ENCODE results near the gene CAGE1. TPM values are rescaled to one million over a fixed set of nuclear protein-coding genes. Genes with fewer than 3 reads are reported as not detected.
A peak's percentile ranks its signal among the peaks of the same experiment; 100 is the strongest.
"Not testable (repeated sequence)": the region's sequence is repeated elsewhere in the genome, so short reads cannot be mapped to it uniquely, and the experiment has no call there.

CAGE1 gene
- total and polyA plus RNA-seq, 5 donors from 2014 or later = 0.08 to 0.57 TPM; not detected in 3

DNA sequence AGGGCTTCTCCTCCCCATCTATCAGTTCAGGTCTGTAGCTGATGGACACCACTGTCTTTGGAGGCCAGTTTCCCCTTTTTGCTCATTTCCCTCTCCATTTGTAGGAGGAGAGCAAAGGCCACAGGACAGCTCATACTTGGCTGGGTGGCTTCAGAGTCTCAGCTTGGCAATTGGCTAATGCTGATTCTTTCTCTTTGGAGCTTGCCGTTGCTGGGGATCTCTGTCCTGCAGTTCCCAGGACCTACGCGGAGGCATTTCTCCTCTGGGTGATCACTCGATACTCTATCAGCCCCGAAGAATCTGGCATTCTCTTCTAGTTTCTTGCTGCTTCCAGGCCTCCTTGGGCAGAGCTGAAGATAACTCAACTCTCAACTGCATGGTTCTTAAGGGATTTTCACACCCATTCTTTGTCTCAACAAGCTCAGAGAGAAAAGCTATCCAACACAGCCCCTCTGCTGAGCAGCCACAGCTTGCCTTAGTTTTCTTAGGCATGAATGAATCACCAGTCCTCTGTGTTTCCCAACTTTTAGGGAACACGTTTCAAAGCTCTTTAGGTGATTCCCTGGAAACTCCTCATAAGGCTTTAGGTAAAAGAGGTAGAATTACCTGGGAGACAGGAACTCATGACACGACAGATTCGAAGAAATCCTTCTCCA is 57.3 kb downstream of the CAGE1 start:
- Histone ChIP-seq H3K36me3 (ENCODE audit: control insufficient read depth, insufficient read depth, low read length) (no peaks in the 10 kb centered on the region), H3K4me3 (ENCODE audit: low read depth, low read length) (no peak overlapping the region), H3K4me1 (ENCODE audit: control insufficient read depth, insufficient read depth, low read length, poor library complexity, severe bottlenecking) (no peaks in the 10 kb centered on the region), H3K27ac (ENCODE audit: insufficient read depth, low read length, poor library complexity, severe bottlenecking) (no peak overlapping the region), H3K27me3 (ENCODE audit: control insufficient read depth, insufficient read depth, low read length) (peaks cover 3% of the 10 kb centered on the region), H3K9me3 (ENCODE audit: control insufficient read depth in 2 of 2, low read length in 2 of 2) (no peaks in the 10 kb centered on the region)
- Mint-ChIP-seq H3K36me3 (no peaks in the 10 kb centered on the region), H3K27me3 (peaks cover 12% of the 10 kb centered on the region), H3K9me3 (no peaks in the 10 kb centered on the region), H3K4me3 (no peak overlapping the region), H3K27ac (no peak overlapping the region), H3K4me1 (no peaks in the 10 kb centered on the region)
- DNase-seq = no peak
- no peak for ATAC-seq (ENCODE audit: low read depth in 2 of 2)

- H3K4me3 ChIP-seq (ENCODE audit: low read depth, low read length) = no peak overlapping the region
- H3K36me3 ChIP-seq (ENCODE audit: control insufficient read depth, insufficient read depth, low read length) = no peaks in the 10 kb centered on the region
- Mint-ChIP-seq H3K4me1 (no peaks in the 10 kb centered on the region), H3K4me3 (no peak overlapping the region), H3K36me3 (no peaks in the 10 kb centered on the region), H3K9me3 (no peaks in the 10 kb centered on the region), H3K27me3 (peaks cover 15% of the 10 kb centered on the region), H3K27ac (no peak overlapping the region)
- no peaks in the 10 kb centered on the region for H3K4me1 ChIP-seq (ENCODE audit: control insufficient read depth, insufficient read depth, low read length, poor library complexity, severe bottlenecking)
- H3K9me3 ChIP-seq (ENCODE audit: control insufficient read depth in 2 of 2, low read length in 2 of 2) = no peaks in the 10 kb centered on the region
- ATAC-seq (ENCODE audit: low read depth in 2 of 2) (no peak), DNase-seq (no peak)
- no peak overlapping the region for H3K27ac ChIP-seq (ENCODE audit: insufficient read depth, low read length, poor library complexity, severe bottlenecking)
- H3K27me3 ChIP-seq (ENCODE audit: control insufficient read depth, insufficient read depth, low read length) = peaks cover 3% of the 10 kb centered on the region
Observed at GRCh38 chr6:7331452-7331851, 58.1 kb downstream of the CAGE1 start.

- Mint-ChIP-seq H3K27ac (no peak overlapping the region), H3K9me3 (peaks cover 0 to 2% (median 0%) of the 10 kb centered on the region in 7 donors), H3K36me3 (no peaks in the 10 kb centered on the region), H3K4me3 (no peak overlapping the region), H3K4me1 (no peaks in the 10 kb centered on the region), H3K27me3 (peaks cover 24% of the 10 kb centered on the region)
- no peak overlapping the region for H3K4me3 ChIP-seq (ENCODE audit: low read depth, low read length)
- H3K36me3 ChIP-seq (ENCODE audit: control insufficient read depth, insufficient read depth, low read length) = no peaks in the 10 kb centered on the region
- DNase-seq (no peak), ATAC-seq (ENCODE audit: low read depth in 2 of 2) (no peak)
- H3K27ac ChIP-seq (ENCODE audit: insufficient read depth, low read length, poor library complexity, severe bottlenecking) = no peak overlapping the region
- no peaks in the 10 kb centered on the region for H3K4me1 ChIP-seq (ENCODE audit: control insufficient read depth, insufficient read depth, low read length, poor library complexity, severe bottlenecking)
- H3K27me3 ChIP-seq (ENCODE audit: control insufficient read depth, insufficient read depth, low read length) = peaks cover 7% of the 10 kb centered on the region
- no peaks in the 10 kb centered on the region for H3K9me3 ChIP-seq (ENCODE audit: control insufficient read depth in 2 of 2, low read length in 2 of 2)
Observed at GRCh38 chr6:7328243-7328642, 61.3 kb downstream of the CAGE1 start.

- no peak for DNase-seq
- Mint-ChIP-seq H3K27ac (no peak overlapping the region), H3K4me1 (no peaks in the 10 kb centered on the region), H3K27me3 (peaks cover 23% of the 10 kb centered on the region), H3K9me3 (peaks cover 0 to 3% (median 0%) of the 10 kb centered on the region in 7 donors), H3K36me3 (no peaks in the 10 kb centered on the region), H3K4me3 (no peak overlapping the region)
- peaks cover 5% of the 10 kb centered on the region for H3K27me3 ChIP-seq (ENCODE audit: control insufficient read depth, insufficient read depth, low read length)
- no peak overlapping the region for H3K27ac ChIP-seq (ENCODE audit: insufficient read depth, low read length, poor library complexity, severe bottlenecking)
- no peaks in the 10 kb centered on the region for H3K9me3 ChIP-seq (ENCODE audit: control insufficient read depth in 2 of 2, low read length in 2 of 2)
- no peaks in the 10 kb centered on the region for H3K4me1 ChIP-seq (ENCODE audit: control insufficient read depth, insufficient read depth, low read length, poor library complexity, severe bottlenecking)
- H3K36me3 ChIP-seq (ENCODE audit: control insufficient read depth, insufficient read depth, low read length) = no peaks in the 10 kb centered on the region
- H3K4me3 ChIP-seq (ENCODE audit: low read depth, low read length) = no peak overlapping the region
- ATAC-seq (ENCODE audit: low read depth in 2 of 2) = no peak
Observed at GRCh38 chr6:7325750-7326149, 63.8 kb downstream of the CAGE1 start.

GRCh38 chr6:7324520-7324919 is 65.0 kb downstream of the CAGE1 start:
- peaks cover 0 to 3% (median 0%) of the 10 kb centered on the region in 7 donors for H3K9me3 Mint-ChIP-seq
- no peaks in the 10 kb centered on the region for H3K36me3 Mint-ChIP-seq
- Histone ChIP-seq H3K36me3 (ENCODE audit: control insufficient read depth, insufficient read depth, low read length) (no peaks in the 10 kb centered on the region), H3K4me1 (ENCODE audit: control insufficient read depth, insufficient read depth, low read length, poor library complexity, severe bottlenecking) (no peaks in the 10 kb centered on the region), H3K9me3 (ENCODE audit: control insufficient read depth in 2 of 2, low read length in 2 of 2) (no peaks in the 10 kb centered on the region), H3K27ac (ENCODE audit: insufficient read depth, low read length, poor library complexity, severe bottlenecking) (no peak overlapping the region), H3K4me3 (ENCODE audit: low read depth, low read length) (no peak overlapping the region), H3K27me3 (ENCODE audit: control insufficient read depth, insufficient read depth, low read length) (peaks cover 5% of the 10 kb centered on the region)
- ATAC-seq (ENCODE audit: low read depth in 2 of 2) (peak in 1 of 2 donors; percentile 28), DNase-seq (no peak)
- H3K4me1 Mint-ChIP-seq = peaks cover 0 to 5% (median 0%) of the 10 kb centered on the region in 4 donors
- H3K27me3 Mint-ChIP-seq = peaks cover 25% of the 10 kb centered on the region
- no peak overlapping the region for H3K4me3 Mint-ChIP-seq
- no peak overlapping the region for H3K27ac Mint-ChIP-seq

DNA sequence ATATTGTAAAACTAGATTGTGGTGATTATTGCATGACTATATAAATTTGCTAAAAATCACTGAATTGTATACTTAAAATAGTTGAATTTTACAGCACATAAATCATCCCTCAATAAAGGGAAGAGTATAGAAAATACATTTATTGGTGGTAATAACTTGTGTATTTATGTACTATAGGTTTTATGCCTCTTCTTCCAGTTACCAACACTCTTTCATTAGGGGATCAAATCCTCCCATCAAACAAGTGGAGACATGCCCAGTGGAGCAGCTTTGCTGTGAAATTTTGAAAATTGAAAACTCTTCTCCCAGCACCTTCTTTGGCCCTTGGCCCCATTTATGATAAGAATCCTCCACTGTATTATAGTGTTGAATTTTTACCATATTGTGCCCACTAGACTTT is 66.5 kb downstream of the CAGE1 start:
- DNase-seq (no peak), ATAC-seq (ENCODE audit: low read depth in 2 of 2) (no peak)
- Histone ChIP-seq H3K36me3 (ENCODE audit: control insufficient read depth, insufficient read depth, low read length) (no peaks in the 10 kb centered on the region), H3K4me3 (ENCODE audit: low read depth, low read length) (no peak overlapping the region), H3K4me1 (ENCODE audit: control insufficient read depth, insufficient read depth, low read length, poor library complexity, severe bottlenecking) (no peaks in the 10 kb centered on the region), H3K9me3 (ENCODE audit: control insufficient read depth in 2 of 2, low read length in 2 of 2) (no peaks in the 10 kb centered on the region), H3K27ac (ENCODE audit: insufficient read depth, low read length, poor library complexity, severe bottlenecking) (no peak overlapping the region), H3K27me3 (ENCODE audit: control insufficient read depth, insufficient read depth, low read length) (peaks cover 5% of the 10 kb centered on the region)
- peak overlapping the region in 1 of 3 donors; percentile 35 for H3K27ac Mint-ChIP-seq
- H3K4me3 Mint-ChIP-seq = no peak overlapping the region
- H3K36me3 Mint-ChIP-seq = no peaks in the 10 kb centered on the region
- H3K27me3 Mint-ChIP-seq = peaks cover 27% of the 10 kb centered on the region
- peaks cover 0 to 5% (median 0%) of the 10 kb centered on the region in 4 donors for H3K4me1 Mint-ChIP-seq
- peaks cover 0 to 3% (median 0%) of the 10 kb centered on the region in 7 donors for H3K9me3 Mint-ChIP-seq

GRCh38 chr6:7321866-7322265 is 67.7 kb downstream of the CAGE1 start:
- H3K27me3 Mint-ChIP-seq = peaks cover 23% of the 10 kb centered on the region
- not testable (repeated sequence) for H3K4me1 Mint-ChIP-seq; H3K9me3 Mint-ChIP-seq; DNase-seq; H3K36me3 ChIP-seq (ENCODE audit: control insufficient read depth, insufficient read depth, low read length); H3K27me3 ChIP-seq (ENCODE audit: control insufficient read depth, insufficient read depth, low read length); H3K4me1 ChIP-seq (ENCODE audit: control insufficient read depth, insufficient read depth, low read length, poor library complexity, severe bottlenecking); H3K27ac ChIP-seq (ENCODE audit: insufficient read depth, low read length, poor library complexity, severe bottlenecking); H3K36me3 Mint-ChIP-seq; H3K4me3 Mint-ChIP-seq; ATAC-seq (ENCODE audit: low read depth in 2 of 2); H3K27ac Mint-ChIP-seq; H3K4me3 ChIP-seq (ENCODE audit: low read depth, low read length); H3K9me3 ChIP-seq (ENCODE audit: control insufficient read depth in 2 of 2, low read length in 2 of 2)

DNA sequence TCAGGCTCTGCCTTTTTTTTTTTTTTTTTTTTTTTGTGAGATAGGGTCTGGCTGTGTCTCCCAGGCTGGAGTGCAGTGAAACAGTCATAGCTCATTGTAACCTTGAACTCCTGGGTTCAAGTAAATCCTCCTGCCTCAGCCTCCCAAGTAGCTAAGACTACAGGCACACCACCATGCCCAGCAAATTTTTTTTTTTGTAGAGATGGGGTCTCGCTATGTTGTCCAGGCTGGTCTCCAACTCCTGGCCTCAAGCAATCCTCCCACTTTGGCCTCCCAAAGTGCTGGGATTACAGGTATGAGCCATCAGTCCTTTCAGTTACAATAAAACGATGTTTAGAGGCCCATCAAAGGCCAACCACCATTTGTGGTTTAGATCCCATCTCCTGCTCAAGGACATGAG is 70.1 kb downstream of the CAGE1 start:
- not testable (repeated sequence) for H3K4me1 ChIP-seq (ENCODE audit: control insufficient read depth, insufficient read depth, low read length, poor library complexity, severe bottlenecking); H3K9me3 Mint-ChIP-seq

More for the DNA sequence above, 70.1 kb downstream of the CAGE1 start:
- peaks cover 20% of the 10 kb centered on the region for H3K27me3 Mint-ChIP-seq
- not testable (repeated sequence) for DNase-seq; H3K9me3 ChIP-seq (ENCODE audit: control insufficient read depth in 2 of 2, low read length in 2 of 2); H3K27ac Mint-ChIP-seq; H3K27ac ChIP-seq (ENCODE audit: insufficient read depth, low read length, poor library complexity, severe bottlenecking); H3K4me3 ChIP-seq (ENCODE audit: low read depth, low read length); ATAC-seq (ENCODE audit: low read depth in 2 of 2); H3K36me3 ChIP-seq (ENCODE audit: control insufficient read depth, insufficient read depth, low read length); H3K36me3 Mint-ChIP-seq; H3K4me3 Mint-ChIP-seq; H3K4me1 Mint-ChIP-seq; H3K27me3 ChIP-seq (ENCODE audit: control insufficient read depth, insufficient read depth, low read length)

All from CD4-positive, CD25-positive, alpha-beta regulatory T cell (primary cell).